ENCODE measurements around the gene ASCL1.

The ASCL1 gene

GRCh38 chr12:102960766-102961465 is 3.4 kb downstream of the ASCL1 start:
- Histone ChIP-seq H3K36me3 (ENCODE audit: control insufficient read depth in 2 of 2, insufficient read depth in 2 of 2, low read length in 2 of 2) (no peaks in the 10 kb centered on the region), H3K27ac (ENCODE audit: low read depth in 2 of 2, low read length in 2 of 2) (no peak overlapping the region), H3K9me3 (ENCODE audit: control insufficient read depth in 2 of 2, low read length in 2 of 2) (peaks cover 3 to 7% of the 10 kb centered on the region in 2 donors), H3K27me3 (ENCODE audit: control insufficient read depth in 2 of 2, insufficient read depth in 2 of 2, low read length in 2 of 2) (peaks cover 59 to 77% of the 10 kb centered on the region in 2 donors), H3K4me1 (ENCODE audit: control insufficient read depth in 2 of 2, insufficient read depth in 2 of 2, low read length in 2 of 2) (no peaks in the 10 kb centered on the region), H3K4me3 (ENCODE audit: low read length in 2 of 2) (no peak overlapping the region), H3K9ac (ENCODE audit: low read depth in 1 of 2, low read length in 2 of 2) (no peak overlapping the region)

GRCh38 chr12:102961466-102961855 is 4.0 kb downstream of the ASCL1 start:
- H3K4me1 ChIP-seq (ENCODE audit: control insufficient read depth in 2 of 2, insufficient read depth in 2 of 2, low read length in 2 of 2), result no peaks in the 10 kb centered on the region
- H3K9ac ChIP-seq (ENCODE audit: low read depth in 1 of 2, low read length in 2 of 2), result no peak overlapping the region
- no peak overlapping the region for H3K4me3 ChIP-seq (ENCODE audit: low read length in 2 of 2)
- peaks cover 56 to 77% of the 10 kb centered on the region in 2 donors for H3K27me3 ChIP-seq (ENCODE audit: control insufficient read depth in 2 of 2, insufficient read depth in 2 of 2, low read length in 2 of 2)
- H3K9me3 ChIP-seq (ENCODE audit: control insufficient read depth in 2 of 2, low read length in 2 of 2), result peaks cover 3 to 7% of the 10 kb centered on the region in 2 donors
- H3K36me3 ChIP-seq (ENCODE audit: control insufficient read depth in 2 of 2, insufficient read depth in 2 of 2, low read length in 2 of 2), result no peaks in the 10 kb centered on the region
- H3K27ac ChIP-seq (ENCODE audit: low read depth in 2 of 2, low read length in 2 of 2), result no peak overlapping the region

DNA sequence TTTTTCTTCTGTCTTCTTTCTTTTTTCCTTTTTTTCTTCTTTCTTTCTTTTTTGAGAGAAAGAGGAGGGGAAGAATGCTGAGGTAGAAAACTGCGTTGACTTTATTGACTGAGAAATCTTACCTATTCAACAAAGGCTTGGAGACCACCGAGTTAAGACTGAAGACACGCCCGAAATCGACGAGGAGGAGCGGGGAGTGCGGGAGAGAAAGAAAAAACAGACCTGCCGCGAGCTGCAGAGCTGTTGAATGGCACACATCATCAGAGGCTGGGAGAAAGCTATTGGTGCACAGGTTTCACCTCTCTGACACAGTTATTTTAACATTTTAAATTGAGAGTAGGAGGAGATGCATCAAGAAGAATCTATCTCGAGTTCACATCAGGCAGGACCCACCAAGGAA is 5.1 kb downstream of the ASCL1 start:
- Histone ChIP-seq H3K27ac (ENCODE audit: low read depth in 2 of 2, low read length in 2 of 2) (no peak overlapping the region), H3K4me3 (ENCODE audit: low read length in 2 of 2) (no peak overlapping the region), H3K27me3 (ENCODE audit: control insufficient read depth in 2 of 2, insufficient read depth in 2 of 2, low read length in 2 of 2) (peaks cover 57 to 77% of the 10 kb centered on the region in 2 donors), H3K9ac (ENCODE audit: low read depth in 1 of 2, low read length in 2 of 2) (no peak overlapping the region), H3K36me3 (ENCODE audit: control insufficient read depth in 2 of 2, insufficient read depth in 2 of 2, low read length in 2 of 2) (no peaks in the 10 kb centered on the region), H3K9me3 (ENCODE audit: control insufficient read depth in 2 of 2, low read length in 2 of 2) (peaks cover 3 to 7% of the 10 kb centered on the region in 2 donors), H3K4me1 (ENCODE audit: control insufficient read depth in 2 of 2, insufficient read depth in 2 of 2, low read length in 2 of 2) (no peaks in the 10 kb centered on the region)

- peaks cover 57 to 76% of the 10 kb centered on the region in 2 donors for H3K27me3 ChIP-seq (ENCODE audit: control insufficient read depth in 2 of 2, insufficient read depth in 2 of 2, low read length in 2 of 2)
- peaks cover 3 to 7% of the 10 kb centered on the region in 2 donors for H3K9me3 ChIP-seq (ENCODE audit: control insufficient read depth in 2 of 2, low read length in 2 of 2)
- no peak overlapping the region for H3K4me3 ChIP-seq (ENCODE audit: low read length in 2 of 2)
- no peak overlapping the region for H3K9ac ChIP-seq (ENCODE audit: low read depth in 1 of 2, low read length in 2 of 2)
- no peaks in the 10 kb centered on the region for H3K4me1 ChIP-seq (ENCODE audit: control insufficient read depth in 2 of 2, insufficient read depth in 2 of 2, low read length in 2 of 2)
- H3K27ac ChIP-seq (ENCODE audit: low read depth in 2 of 2, low read length in 2 of 2), result no peak overlapping the region
- no peaks in the 10 kb centered on the region for H3K36me3 ChIP-seq (ENCODE audit: control insufficient read depth in 2 of 2, insufficient read depth in 2 of 2, low read length in 2 of 2)
Measured at GRCh38 chr12:102962986-102963385, 5.5 kb downstream of the ASCL1 start.

DNA sequence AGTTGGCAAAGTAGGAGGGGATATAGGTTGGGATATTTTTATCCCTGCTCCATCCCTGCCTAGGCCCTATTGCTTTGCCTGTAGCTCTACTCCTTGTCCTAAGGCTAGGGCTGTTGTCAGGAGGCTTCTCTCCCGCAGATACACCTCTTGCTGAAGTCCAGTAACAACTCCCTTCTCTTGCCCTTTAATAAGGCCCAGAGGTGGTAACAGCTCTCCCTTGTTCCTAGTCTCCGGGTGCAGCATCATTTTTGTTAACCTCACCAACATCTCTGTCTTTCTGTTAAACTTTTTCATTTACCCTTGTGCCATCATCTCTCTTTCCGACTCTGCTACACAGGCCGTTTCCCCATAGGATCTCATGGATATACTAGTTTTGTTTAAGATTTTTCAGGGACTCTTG is 6.3 kb downstream of the ASCL1 start:
- H3K4me3 ChIP-seq (ENCODE audit: low read length in 2 of 2), result no peak overlapping the region

GRCh38 chr12:102964872-102965271 is 7.4 kb downstream of the ASCL1 start:
- H3K36me3 ChIP-seq (ENCODE audit: control insufficient read depth in 2 of 2, insufficient read depth in 2 of 2, low read length in 2 of 2), result no peaks in the 10 kb centered on the region
- H3K9ac ChIP-seq (ENCODE audit: low read depth in 1 of 2, low read length in 2 of 2), result no peak overlapping the region
- H3K4me1 ChIP-seq (ENCODE audit: control insufficient read depth in 2 of 2, insufficient read depth in 2 of 2, low read length in 2 of 2), result no peaks in the 10 kb centered on the region
- H3K27me3 ChIP-seq (ENCODE audit: control insufficient read depth in 2 of 2, insufficient read depth in 2 of 2, low read length in 2 of 2), result peaks cover 45 to 61% of the 10 kb centered on the region in 2 donors
- H3K9me3 ChIP-seq (ENCODE audit: control insufficient read depth in 2 of 2, low read length in 2 of 2), result peaks cover 3 to 7% of the 10 kb centered on the region in 2 donors
- H3K27ac ChIP-seq (ENCODE audit: low read depth in 2 of 2, low read length in 2 of 2), result no peak overlapping the region
- H3K4me3 ChIP-seq (ENCODE audit: low read length in 2 of 2), result no peak overlapping the region

More for the DNA sequence above, 6.3 kb downstream of the ASCL1 start:
- Histone ChIP-seq H3K36me3 (ENCODE audit: control insufficient read depth in 2 of 2, insufficient read depth in 2 of 2, low read length in 2 of 2) (no peaks in the 10 kb centered on the region), H3K27ac (ENCODE audit: low read depth in 2 of 2, low read length in 2 of 2) (no peak overlapping the region), H3K9me3 (ENCODE audit: control insufficient read depth in 2 of 2, low read length in 2 of 2) (peaks cover 3 to 7% of the 10 kb centered on the region in 2 donors), H3K4me1 (ENCODE audit: control insufficient read depth in 2 of 2, insufficient read depth in 2 of 2, low read length in 2 of 2) (no peaks in the 10 kb centered on the region), H3K27me3 (ENCODE audit: control insufficient read depth in 2 of 2, insufficient read depth in 2 of 2, low read length in 2 of 2) (peaks cover 53 to 72% of the 10 kb centered on the region in 2 donors), H3K9ac (ENCODE audit: low read depth in 1 of 2, low read length in 2 of 2) (no peak overlapping the region)

GRCh38 chr12:102965281-102966155 is 8.0 kb downstream of the ASCL1 start:
- no peak overlapping the region for H3K4me3 ChIP-seq (ENCODE audit: low read length in 2 of 2)
- no peak overlapping the region for H3K27ac ChIP-seq (ENCODE audit: low read depth in 2 of 2, low read length in 2 of 2)
- peaks cover 43 to 55% of the 10 kb centered on the region in 2 donors for H3K27me3 ChIP-seq (ENCODE audit: control insufficient read depth in 2 of 2, insufficient read depth in 2 of 2, low read length in 2 of 2)
- H3K4me1 ChIP-seq (ENCODE audit: control insufficient read depth in 2 of 2, insufficient read depth in 2 of 2, low read length in 2 of 2), result no peaks in the 10 kb centered on the region
- peaks cover 3 to 7% of the 10 kb centered on the region in 2 donors for H3K9me3 ChIP-seq (ENCODE audit: control insufficient read depth in 2 of 2, low read length in 2 of 2)
- H3K36me3 ChIP-seq (ENCODE audit: control insufficient read depth in 2 of 2, insufficient read depth in 2 of 2, low read length in 2 of 2), result no peaks in the 10 kb centered on the region
- H3K9ac ChIP-seq (ENCODE audit: low read depth in 1 of 2, low read length in 2 of 2), result no peak overlapping the region

DNA sequence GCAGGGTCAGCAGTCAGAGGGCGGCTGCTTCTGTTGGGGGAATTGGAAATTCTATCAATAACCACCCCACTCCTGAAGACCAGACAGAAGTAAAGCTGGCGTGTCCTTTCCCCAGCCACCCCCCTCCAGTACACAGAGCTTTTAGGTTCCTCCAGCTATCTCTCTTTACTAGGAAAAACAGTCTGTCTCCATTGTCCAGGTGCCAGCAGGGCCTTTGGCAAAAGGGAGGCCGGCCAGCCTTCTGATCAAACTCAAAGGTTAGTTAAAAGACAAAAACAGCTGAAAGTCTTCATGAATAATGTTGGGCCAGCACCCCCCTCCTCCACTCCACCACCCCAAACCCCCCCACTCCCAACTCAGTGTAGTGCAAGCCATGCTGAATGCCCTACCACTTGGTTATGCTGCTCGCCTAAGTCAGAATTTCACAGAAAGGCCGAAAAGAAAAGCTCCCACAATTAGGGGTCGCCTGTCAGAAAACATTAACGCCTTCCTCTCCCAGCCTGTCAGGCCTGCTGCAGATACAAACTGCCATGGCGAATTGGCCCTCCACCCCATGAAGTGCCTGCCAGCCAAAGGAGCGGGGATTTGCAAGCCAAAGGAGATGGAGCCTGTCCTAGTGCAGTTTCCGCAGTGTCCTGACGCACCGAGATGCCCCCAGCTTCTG is 8.9 kb downstream of the ASCL1 start:
- Histone ChIP-seq H3K36me3 (ENCODE audit: control insufficient read depth in 2 of 2, insufficient read depth in 2 of 2, low read length in 2 of 2) (no peaks in the 10 kb centered on the region), H3K4me1 (ENCODE audit: control insufficient read depth in 2 of 2, insufficient read depth in 2 of 2, low read length in 2 of 2) (no peaks in the 10 kb centered on the region), H3K27ac (ENCODE audit: low read depth in 2 of 2, low read length in 2 of 2) (no peak overlapping the region), H3K27me3 (ENCODE audit: control insufficient read depth in 2 of 2, insufficient read depth in 2 of 2, low read length in 2 of 2) (peaks cover 42 to 48% of the 10 kb centered on the region in 2 donors), H3K9ac (ENCODE audit: low read depth in 1 of 2, low read length in 2 of 2) (no peak overlapping the region), H3K4me3 (ENCODE audit: low read length in 2 of 2) (no peak overlapping the region), H3K9me3 (ENCODE audit: control insufficient read depth in 2 of 2, low read length in 2 of 2) (peaks cover 3 to 7% of the 10 kb centered on the region in 2 donors)

- no peaks in the 10 kb centered on the region for H3K4me1 ChIP-seq (ENCODE audit: control insufficient read depth in 2 of 2, insufficient read depth in 2 of 2, low read length in 2 of 2)
- no peaks in the 10 kb centered on the region for H3K9me3 ChIP-seq (ENCODE audit: control insufficient read depth in 2 of 2, low read length in 2 of 2)
- no peak overlapping the region for H3K9ac ChIP-seq (ENCODE audit: low read depth in 1 of 2, low read length in 2 of 2)
- no peaks in the 10 kb centered on the region for H3K36me3 ChIP-seq (ENCODE audit: control insufficient read depth in 2 of 2, insufficient read depth in 2 of 2, low read length in 2 of 2)
- no peak overlapping the region for H3K27ac ChIP-seq (ENCODE audit: low read depth in 2 of 2, low read length in 2 of 2)
- H3K4me3 ChIP-seq (ENCODE audit: low read length in 2 of 2), result no peak overlapping the region
- peaks cover 10 to 16% of the 10 kb centered on the region in 2 donors for H3K27me3 ChIP-seq (ENCODE audit: control insufficient read depth in 2 of 2, insufficient read depth in 2 of 2, low read length in 2 of 2)
Measured at GRCh38 chr12:102970780-102971179, 13.3 kb downstream of the ASCL1 start.

GRCh38 chr12:102971227-102971626 is 13.8 kb downstream of the ASCL1 start:
- no peak overlapping the region for H3K27ac ChIP-seq (ENCODE audit: low read depth in 2 of 2, low read length in 2 of 2)
- no peaks in the 10 kb centered on the region for H3K9me3 ChIP-seq (ENCODE audit: control insufficient read depth in 2 of 2, low read length in 2 of 2)
- H3K4me3 ChIP-seq (ENCODE audit: low read length in 2 of 2), result no peak overlapping the region
- no peaks in the 10 kb centered on the region for H3K4me1 ChIP-seq (ENCODE audit: control insufficient read depth in 2 of 2, insufficient read depth in 2 of 2, low read length in 2 of 2)
- no peaks in the 10 kb centered on the region for H3K36me3 ChIP-seq (ENCODE audit: control insufficient read depth in 2 of 2, insufficient read depth in 2 of 2, low read length in 2 of 2)
- H3K27me3 ChIP-seq (ENCODE audit: control insufficient read depth in 2 of 2, insufficient read depth in 2 of 2, low read length in 2 of 2), result peaks cover 10 to 12% of the 10 kb centered on the region in 2 donors
- H3K9ac ChIP-seq (ENCODE audit: low read depth in 1 of 2, low read length in 2 of 2), result no peak overlapping the region

Data from mucosa of rectum (tissue), 2 donors.